ENCODE data around the gene ARHGAP24.

DNA sequence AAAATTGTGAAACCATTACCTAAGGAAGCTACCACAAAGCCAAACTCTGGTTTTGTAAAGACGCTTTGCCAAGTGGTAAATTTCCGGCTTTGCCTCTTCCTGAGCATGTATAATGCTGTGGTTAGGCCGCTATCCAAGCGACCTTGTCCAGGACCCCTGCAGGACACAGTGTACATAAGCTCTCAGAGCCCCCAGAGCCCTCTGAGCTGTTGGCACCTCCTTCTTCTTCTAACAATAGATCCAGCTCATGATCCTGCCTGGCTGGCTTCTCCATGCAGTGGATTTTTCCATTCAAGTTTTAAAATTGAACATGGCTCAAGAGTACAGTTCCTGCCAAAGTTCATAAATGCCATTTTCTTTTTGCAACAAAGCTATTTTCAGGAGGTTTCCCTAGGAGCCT is 558.2 kb downstream of the ARHGAP24 start:
- TF ChIP-seq, protein P1, sequence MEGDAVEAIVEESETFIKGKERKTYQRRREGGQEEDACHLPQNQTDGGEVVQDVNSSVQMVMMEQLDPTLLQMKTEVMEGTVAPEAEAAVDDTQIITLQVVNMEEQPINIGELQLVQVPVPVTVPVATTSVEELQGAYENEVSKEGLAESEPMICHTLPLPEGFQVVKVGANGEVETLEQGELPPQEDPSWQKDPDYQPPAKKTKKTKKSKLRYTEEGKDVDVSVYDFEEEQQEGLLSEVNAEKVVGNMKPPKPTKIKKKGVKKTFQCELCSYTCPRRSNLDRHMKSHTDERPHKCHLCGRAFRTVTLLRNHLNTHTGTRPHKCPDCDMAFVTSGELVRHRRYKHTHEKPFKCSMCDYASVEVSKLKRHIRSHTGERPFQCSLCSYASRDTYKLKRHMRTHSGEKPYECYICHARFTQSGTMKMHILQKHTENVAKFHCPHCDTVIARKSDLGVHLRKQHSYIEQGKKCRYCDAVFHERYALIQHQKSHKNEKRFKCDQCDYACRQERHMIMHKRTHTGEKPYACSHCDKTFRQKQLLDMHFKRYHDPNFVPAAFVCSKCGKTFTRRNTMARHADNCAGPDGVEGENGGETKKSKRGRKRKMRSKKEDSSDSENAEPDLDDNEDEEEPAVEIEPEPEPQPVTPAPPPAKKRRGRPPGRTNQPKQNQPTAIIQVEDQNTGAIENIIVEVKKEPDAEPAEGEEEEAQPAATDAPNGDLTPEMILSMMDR (IDR thresholded peaks at IDR 0.05) = no peak
- no peak for TF ChIP-seq POLR2A (IDR thresholded peaks at IDR 0.05)

All from right lobe of liver (tissue), 4 donors.